Ramos (cell line): ENCODE data around the gene KIF26A.

ENCODE experiments used
- in situ Hi-C: fragments of 300-500 bp; cut with MboI; formaldehyde crosslinking; loops from one replicate; pipeline ENCODE4 v1.14.3; 2022; ENCODE audit warnings: low sequenced_read_pairs; ENCODE audit not compliant: unreplicated experiment

The KIF26A gene

DNA sequence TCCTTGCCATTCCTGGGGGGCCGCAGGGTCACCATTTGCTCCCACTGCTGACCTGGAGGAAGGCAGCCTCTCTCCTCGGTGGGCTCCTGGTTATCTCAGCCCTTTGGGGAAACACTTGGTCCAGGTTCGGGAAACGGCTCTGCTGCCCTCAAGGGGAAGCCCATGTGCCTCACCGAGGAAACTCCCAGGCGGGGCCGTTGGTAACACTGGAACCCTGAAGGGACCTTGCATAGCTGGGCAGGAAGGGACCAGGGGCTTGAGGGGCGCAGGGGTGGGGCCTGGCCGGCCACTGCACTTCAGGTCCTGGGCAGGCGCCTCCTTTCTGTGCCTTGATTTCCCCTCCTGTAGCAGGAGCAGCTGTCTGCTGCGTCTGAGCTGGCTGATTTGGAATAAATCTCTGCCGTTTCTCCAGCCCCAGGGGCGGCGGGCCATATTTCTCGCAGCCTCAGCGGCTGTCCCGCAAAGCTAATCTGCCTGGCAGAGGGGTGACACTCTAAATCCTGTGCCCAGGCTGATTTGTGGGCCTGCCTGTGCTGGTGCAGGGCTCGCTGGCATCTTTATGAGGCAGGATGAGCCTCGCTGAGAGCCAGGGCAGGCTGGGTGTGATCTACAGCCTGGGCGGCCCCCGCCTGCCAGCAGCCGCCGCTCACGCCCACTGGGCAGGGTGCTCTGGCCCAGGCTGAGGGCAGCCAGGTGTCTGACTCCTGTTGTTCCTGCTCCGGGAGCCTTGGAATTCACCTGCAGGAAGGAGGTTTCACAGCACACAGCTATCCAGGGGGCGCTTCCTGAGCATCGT is 49.7 kb downstream of the KIF26A start:
- in situ Hi-C loops = no loop called here

GRCh38 chr14:104188727-104189400 is 50.5 kb downstream of the KIF26A start:
- in situ Hi-C loops = no loop called here

DNA sequence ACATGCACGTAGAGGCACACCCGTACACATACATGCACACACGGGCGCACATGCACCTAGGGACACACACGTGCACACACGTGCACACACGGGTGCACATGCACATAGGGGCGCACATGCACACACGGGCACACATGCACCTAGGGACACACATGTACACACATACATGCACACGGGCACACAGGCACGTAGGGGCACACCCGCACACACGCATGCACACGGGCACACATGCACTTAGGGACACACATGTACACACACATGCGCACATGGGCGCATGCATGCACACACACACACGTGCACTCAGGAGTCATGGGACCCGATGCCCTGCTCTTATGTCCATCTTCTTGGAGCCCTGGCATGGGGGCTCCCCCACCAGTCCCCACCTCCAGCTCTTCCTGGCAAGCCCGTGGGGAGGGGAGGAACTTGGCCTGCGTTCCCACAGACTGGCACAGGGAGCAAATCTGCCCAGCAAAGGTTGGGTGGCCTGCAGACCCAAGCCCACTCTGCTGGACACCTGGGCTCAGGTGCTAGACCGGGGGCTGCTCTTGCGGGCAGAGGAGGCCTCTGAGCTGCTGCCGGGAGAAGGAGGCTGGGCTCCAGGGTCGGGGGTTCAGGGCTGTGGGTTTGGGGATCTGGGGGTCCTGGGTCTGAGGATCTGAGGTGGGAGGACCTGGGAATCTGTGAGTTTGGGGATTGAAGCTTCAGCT is 51.4 kb downstream of the KIF26A start:
- in situ Hi-C loops = no loop called here

DNA sequence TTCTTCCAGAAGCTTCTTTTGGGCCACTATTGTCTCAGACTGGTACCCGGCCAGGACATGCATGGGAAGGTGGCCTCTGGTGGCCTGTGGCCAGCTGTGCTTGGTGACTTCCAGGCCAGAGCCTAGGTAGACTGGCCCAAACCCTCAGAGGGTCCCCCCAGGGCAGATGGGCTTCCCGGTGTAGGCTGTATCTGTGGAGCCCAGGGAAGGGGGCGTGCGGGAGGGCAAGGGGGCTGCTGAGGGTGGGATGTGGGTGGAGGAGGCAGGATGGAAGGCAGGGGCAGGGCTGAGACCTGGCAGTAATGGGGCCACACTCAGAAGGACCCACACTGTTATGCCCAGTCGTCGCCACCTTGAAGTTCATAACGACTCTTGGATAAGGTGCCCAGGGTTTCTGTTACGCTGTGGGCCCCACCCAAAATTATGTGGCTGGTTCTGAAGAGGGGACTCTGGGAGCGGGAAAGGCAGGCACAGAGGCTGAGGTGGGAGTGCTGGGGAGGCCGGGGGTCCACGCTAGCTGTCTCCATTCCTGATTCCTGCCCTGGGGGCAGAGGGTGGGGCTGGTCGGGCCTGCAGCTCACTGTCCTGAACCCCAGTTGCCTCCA is 52.1 kb downstream of the KIF26A start:
- in situ Hi-C loops = no loop called here

GRCh38 chr14:104191409-104191997 is 53.1 kb downstream of the KIF26A start:
- in situ Hi-C loops = no loop called here

GRCh38 chr14:104192146-104192882 is 53.9 kb downstream of the KIF26A start:
- in situ Hi-C loops = no loop called here

DNA sequence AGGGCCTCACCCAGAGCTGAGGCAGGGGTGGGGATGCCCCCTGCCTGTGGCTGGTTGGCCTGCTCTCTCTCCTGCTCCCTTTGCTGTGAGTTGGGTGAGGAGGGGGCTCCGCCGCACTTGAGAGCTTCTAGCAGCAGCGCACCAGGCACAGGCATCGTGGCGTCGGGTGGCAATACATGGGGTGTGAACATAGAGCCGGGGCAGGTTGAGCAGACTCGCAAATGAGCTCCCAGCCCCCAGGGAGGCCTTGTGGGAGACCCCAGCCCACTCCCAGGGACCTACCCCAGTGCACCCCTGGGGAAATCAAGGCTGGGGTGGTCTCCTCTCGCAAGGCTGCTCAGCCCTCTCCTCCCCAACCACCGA is 54.5 kb downstream of the KIF26A start:
- in situ Hi-C loops = no loop called here

DNA sequence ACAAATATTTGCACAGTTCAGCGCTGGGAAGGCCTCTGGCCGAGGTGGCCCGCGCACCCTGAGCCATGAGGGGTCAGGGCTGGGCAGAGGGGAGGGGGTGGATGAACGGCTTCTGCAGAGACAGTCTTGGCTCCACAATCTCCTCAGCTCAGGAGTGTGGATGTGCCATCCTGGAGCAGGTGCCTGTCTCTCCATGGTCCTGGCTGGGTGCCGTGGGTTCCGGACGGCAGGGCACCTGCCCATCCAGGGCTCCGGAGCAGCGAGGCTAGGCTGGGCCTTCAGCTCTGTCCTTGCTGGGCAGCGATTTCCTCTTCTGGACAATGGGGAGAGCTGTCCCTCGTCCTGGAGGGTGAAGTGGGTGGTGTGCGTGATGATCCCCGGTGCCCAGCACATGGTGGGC is 55.6 kb downstream of the KIF26A start:
- in situ Hi-C loops = no loop called here

DNA sequence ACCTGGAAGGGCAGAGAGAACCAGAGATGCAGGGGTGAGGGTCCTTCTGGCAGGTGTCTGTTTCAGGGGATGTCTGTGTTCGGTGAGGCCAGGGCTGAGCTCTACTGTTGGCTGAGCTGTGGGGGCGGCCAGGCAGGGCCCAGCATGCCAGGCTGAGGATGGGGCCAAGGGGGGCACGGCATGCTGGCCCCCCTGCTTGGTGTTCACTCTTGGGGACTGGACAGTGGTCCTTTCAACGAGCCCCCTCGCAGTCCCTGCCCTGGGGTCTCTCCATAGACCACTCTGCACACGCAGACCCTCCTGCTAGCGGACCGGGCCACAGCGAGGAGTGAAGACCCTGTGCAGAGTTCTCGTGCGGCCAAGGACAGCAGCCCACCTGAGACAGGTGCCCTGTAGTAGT is 56.3 kb downstream of the KIF26A start:
- in situ Hi-C loops = no loop called here

DNA sequence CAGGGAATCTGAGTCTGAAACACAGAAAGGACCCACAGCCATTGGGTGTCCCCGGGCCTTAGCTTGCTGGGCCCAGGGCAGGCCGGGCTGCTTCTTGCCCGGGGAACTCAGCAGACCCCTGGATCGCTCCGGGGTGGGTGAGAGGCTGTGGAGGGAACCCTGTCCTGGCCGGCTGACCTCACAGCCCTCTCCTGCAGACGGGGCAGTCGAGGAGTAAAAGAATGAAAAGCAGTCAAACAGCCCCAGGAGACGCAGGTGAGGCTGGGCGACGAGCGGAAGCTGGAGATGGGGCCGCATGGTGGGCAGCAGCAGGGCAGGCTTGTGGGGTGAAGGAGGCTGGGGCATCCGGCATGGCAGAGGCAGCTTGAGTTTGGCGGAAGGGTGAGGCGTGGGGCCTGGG is 57.0 kb downstream of the KIF26A start:
- in situ Hi-C loops = no loop called here

- in situ Hi-C loops = no loop called here
These were observed 57.5 kb downstream of the KIF26A start for GRCh38 chr14:104195878-104196277.

GRCh38 chr14:104196461-104197140 is 58.2 kb downstream of the KIF26A start:
- in situ Hi-C loops = no loop called here

GRCh38 chr14:104197449-104198247 is 59.3 kb downstream of the KIF26A start:
- in situ Hi-C loops = no loop called here

DNA sequence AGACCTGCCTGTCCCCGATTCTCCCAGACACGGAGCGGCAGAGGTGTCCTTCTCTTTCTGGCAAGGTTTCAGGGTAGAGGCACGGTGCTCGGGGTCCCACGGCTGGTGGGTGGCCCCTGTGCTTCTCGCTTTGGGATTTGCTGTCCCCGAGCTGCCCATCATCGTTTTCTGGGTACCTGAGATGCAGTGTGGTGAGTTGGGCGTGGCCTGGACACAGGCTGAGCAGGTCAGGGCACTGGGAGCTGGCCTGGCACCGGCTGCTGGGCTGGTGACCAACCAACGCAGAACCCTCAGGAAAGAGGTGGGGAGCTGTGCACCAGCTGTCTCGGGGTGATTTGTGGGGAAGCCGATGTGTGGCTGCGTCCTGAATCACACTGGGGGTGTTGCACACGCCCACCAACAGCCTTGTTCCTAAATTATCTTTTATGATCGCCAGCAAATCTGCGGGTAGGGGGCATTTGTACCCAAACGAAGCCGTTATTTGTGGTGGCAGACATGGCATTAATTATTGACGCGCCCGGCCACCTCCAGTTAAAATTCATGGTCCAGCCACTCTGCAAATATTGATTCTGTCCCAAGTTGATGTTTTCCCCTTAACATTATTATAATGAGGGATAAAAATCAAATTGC is 61.0 kb downstream of the KIF26A start:
- in situ Hi-C loops = no loop called here

DNA sequence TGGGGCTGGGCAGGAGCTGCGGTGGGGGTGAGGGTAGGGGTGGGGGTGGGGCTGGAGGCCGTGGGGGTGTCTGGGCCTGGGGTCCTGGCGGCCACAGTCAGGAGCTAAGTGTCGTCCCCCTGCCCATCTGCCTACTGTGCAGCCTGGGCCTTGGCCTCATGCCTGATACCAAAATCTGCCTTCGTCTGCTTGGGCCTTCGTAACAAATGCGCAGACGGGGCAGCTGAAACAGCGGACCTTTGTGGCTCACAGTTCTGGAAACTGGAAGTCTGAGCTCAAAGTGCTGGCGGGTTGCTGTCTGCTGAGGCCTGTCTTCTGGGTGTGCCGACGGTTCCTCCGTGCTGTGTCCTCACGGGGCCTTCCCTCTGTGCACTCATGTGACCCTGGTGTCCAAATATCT is 61.7 kb downstream of the KIF26A start:
- in situ Hi-C loops = no loop called here

- in situ Hi-C loops = no loop called here
These were observed 62.2 kb downstream of the KIF26A start for GRCh38 chr14:104200591-104200990.

GRCh38 chr14:104201063-104201462 is 62.7 kb downstream of the KIF26A start:
- in situ Hi-C loops = no loop called here

DNA sequence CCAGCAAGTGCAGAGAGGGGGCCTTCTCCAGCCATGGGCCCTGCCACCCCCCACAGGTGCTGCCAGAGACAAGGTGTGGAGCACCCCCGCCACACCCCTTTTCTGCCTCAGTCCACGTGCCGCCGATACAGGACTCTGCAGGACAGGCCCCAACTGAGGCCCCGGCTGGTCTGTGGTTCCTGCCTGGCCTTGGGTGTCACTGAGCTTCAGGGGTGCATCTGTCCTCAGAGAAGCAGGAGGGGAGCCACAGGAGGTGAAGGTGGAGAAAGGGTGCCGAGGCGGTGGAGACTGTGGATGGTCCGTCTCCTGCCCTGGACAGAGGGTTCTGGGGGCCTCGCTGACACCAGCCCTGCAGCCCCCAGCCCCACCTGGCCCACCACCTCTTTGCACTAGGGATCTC is 63.1 kb downstream of the KIF26A start:
- in situ Hi-C loops = no loop called here
